HEK293 (cell line): Measurements from ENCODE around the gene PDSS2.

Source experiments
- CTCF ChIA-PET: fragments of 350-600 bp; formaldehyde crosslinking; extraction: SDS; loops from one replicate; lab custom pipeline; 2021; ENCODE audit warnings: antibody characterized with exemption; lab: Yijun Ruan, JAX
- POLR2A ChIA-PET: fragments of 300-600 bp; formaldehyde crosslinking; extraction: SDS; loops from one replicate; lab custom pipeline; 2020; ENCODE audit warnings: antibody characterized with exemption, inconsistent platforms; lab: Yijun Ruan, JAX
- H3K27ac ChIP-seq: fragments of 200-500 bp; sonication (Bioruptor generic); 2 replicates; pipeline ENCODE4 v1.5.1; 2014; ENCODE audit warnings: low read depth, low read length, control low read depth, inconsistent platforms; ENCODE audit errors: extremely low read depth
- H3K36me3 ChIP-seq, 2 experiments: fragments of 200-500 bp in 1 of 2; sonication (Bioruptor generic) in 1 of 2; 1 replicate in 1 of 2; 2 replicates in 1 of 2; pipeline ENCODE4 v1.5.1; 2014 to 2017; ENCODE audit warnings: inconsistent platforms in 2 of 2, low read length in 2 of 2; ENCODE audit not compliant: control insufficient read depth in 2 of 2, insufficient read depth in 1 of 2
- H3K4me1 ChIP-seq: fragments of 200-500 bp; sonication (Bioruptor generic); 2 replicates; pipeline ENCODE4 v1.5.1; 2014; ENCODE audit warnings: mild to moderate bottlenecking, low read length, inconsistent platforms; ENCODE audit not compliant: control insufficient read depth, insufficient read depth
- H3K4me3 ChIP-seq: 2 replicates; pipeline ENCODE4 v1.5.1; 2011; ENCODE audit warnings: low read depth, mild to moderate bottlenecking, control low read depth, low read length, moderate library complexity
- H3K9me3 ChIP-seq: fragments of 200-500 bp; sonication (Bioruptor generic); 2 replicates; pipeline ENCODE4 v1.5.1; 2014; ENCODE audit warnings: low read depth, low read length, inconsistent platforms; ENCODE audit not compliant: control insufficient read depth, insufficient read depth
- BCL11A ChIP-seq: fragments of 450-650 bp; formaldehyde crosslinking; IDR thresholded peaks from 2 replicates; pipeline ENCODE4 v1.5.1; 2016; ENCODE audit warnings: low read depth, missing biosample characterization, missing genetic modification characterization
- BCL11B ChIP-seq: fragments of 450-650 bp; formaldehyde crosslinking; IDR thresholded peaks from 2 replicates; pipeline ENCODE4 v1.5.1; 2016; ENCODE audit warnings: low read depth, missing biosample characterization, missing genetic modification characterization
- GLI4 ChIP-seq: fragments of 450-650 bp; formaldehyde crosslinking; IDR thresholded peaks from 2 replicates; pipeline ENCODE4 v1.5.1; 2016; ENCODE audit warnings: missing biosample characterization, missing genetic modification characterization
- PRDM1 ChIP-seq: fragments of 450-650 bp; formaldehyde crosslinking; IDR thresholded peaks from 2 replicates; pipeline ENCODE4; 2016; ENCODE audit warnings: missing biosample characterization, missing genetic modification characterization
- PRDM2 ChIP-seq: fragments of 450-650 bp; formaldehyde crosslinking; IDR thresholded peaks from 2 replicates; pipeline ENCODE4 v1.5.1; 2016; ENCODE audit warnings: missing biosample characterization, missing genetic modification characterization, borderline replicate concordance
- TRIM28 ChIP-seq: IDR thresholded peaks from 2 replicates; pipeline ENCODE4 v1.6.1; 2011; ENCODE audit warnings: low read length, control low read depth, borderline replicate concordance
- ZBTB17 ChIP-seq: fragments of 450-650 bp; formaldehyde crosslinking; IDR thresholded peaks from 2 replicates; pipeline ENCODE4 v1.5.1; 2016; ENCODE audit warnings: missing biosample characterization, missing genetic modification characterization
- ZNF114 ChIP-seq: fragments of 450-650 bp; formaldehyde crosslinking; IDR thresholded peaks from 2 replicates; pipeline ENCODE4 v1.5.0; 2017; ENCODE audit warnings: missing biosample characterization, missing genetic modification characterization
- ZNF239 ChIP-seq: fragments of 450-650 bp; formaldehyde crosslinking; IDR thresholded peaks from 2 replicates; pipeline ENCODE4 v1.5.1; 2016; ENCODE audit warnings: missing biosample characterization, missing genetic modification characterization
- ZNF280D ChIP-seq: fragments of 450-650 bp; formaldehyde crosslinking; IDR thresholded peaks from 2 replicates; pipeline ENCODE4 v1.5.1; 2016; ENCODE audit warnings: missing biosample characterization, missing genetic modification characterization
- ZNF549 ChIP-seq: fragments of 450-650 bp; IDR thresholded peaks from 2 replicates; pipeline ENCODE4 v1.5.1; 2018; ENCODE audit warnings: missing biosample characterization, missing genetic modification characterization, mild to moderate bottlenecking, inconsistent platforms, moderate library complexity
- ZNF768 ChIP-seq: fragments of 450-650 bp; formaldehyde crosslinking; IDR thresholded peaks from 2 replicates; pipeline ENCODE4 v1.5.1; 2018; ENCODE audit warnings: missing biosample characterization, mild to moderate bottlenecking, missing genetic modification characterization
- ZSCAN16 ChIP-seq: fragments of 450-650 bp; formaldehyde crosslinking; IDR thresholded peaks from 2 replicates; pipeline ENCODE4 v1.5.1; 2016; ENCODE audit warnings: missing biosample characterization, missing genetic modification characterization
- ZSCAN30 ChIP-seq: fragments of 450-650 bp; IDR thresholded peaks from 2 replicates; pipeline ENCODE4 v1.5.1; 2018; ENCODE audit warnings: missing biosample characterization, mild to moderate bottlenecking, missing genetic modification characterization, moderate library complexity
- TF ChIP-seq, protein P1 (sequence below): fragments of 450-650 bp; formaldehyde crosslinking; IDR thresholded peaks from 2 replicates; pipeline ENCODE4 v1.5.1; 2016; ENCODE audit warnings: missing biosample characterization, missing genetic modification characterization
- TF ChIP-seq, protein P2 (sequence below): fragments of 450-650 bp; formaldehyde crosslinking; IDR thresholded peaks from 2 replicates; pipeline ENCODE4 v1.5.1; 2016; ENCODE audit warnings: missing biosample characterization, missing genetic modification characterization
- TF ChIP-seq, protein P3 (sequence below): fragments of 450-650 bp; formaldehyde crosslinking; IDR thresholded peaks from 2 replicates; pipeline ENCODE4 v1.5.1; 2016; ENCODE audit warnings: missing biosample characterization, missing genetic modification characterization

PDSS2 gene

DNA sequence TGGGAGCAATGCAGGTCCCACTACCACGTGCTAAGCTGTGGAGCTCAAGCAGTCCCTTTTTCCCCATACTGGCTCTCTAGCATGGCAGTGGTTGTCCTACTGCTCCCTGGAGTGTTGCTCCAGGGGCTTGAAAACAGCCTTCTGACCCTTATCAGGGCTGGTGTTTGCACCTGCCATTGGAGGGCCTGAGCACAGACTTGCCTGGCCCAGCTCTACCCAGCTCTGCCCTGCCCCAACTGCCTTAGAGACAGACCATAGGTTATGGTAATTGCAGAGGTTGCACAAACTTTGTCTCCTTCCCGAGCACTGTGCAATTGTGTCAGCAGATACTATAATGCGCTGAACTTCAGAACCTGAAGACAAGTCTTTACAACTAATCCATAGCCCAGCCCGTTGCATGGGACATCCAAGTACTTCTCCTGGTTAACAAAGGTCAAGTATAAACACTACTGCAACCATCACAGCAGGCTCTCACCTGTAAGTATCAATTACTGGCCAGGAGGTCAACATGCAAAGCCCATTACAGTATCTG is 58.7 kb downstream of the PDSS2 start (continued):
- TF ChIP-seq ZSCAN16 (tag by site-specific recombination) (no peak), ZNF239 (tag by site-specific recombination) (no peak), ZNF280D (tag by site-specific recombination) (no peak)
- TF ChIP-seq, protein P1, sequence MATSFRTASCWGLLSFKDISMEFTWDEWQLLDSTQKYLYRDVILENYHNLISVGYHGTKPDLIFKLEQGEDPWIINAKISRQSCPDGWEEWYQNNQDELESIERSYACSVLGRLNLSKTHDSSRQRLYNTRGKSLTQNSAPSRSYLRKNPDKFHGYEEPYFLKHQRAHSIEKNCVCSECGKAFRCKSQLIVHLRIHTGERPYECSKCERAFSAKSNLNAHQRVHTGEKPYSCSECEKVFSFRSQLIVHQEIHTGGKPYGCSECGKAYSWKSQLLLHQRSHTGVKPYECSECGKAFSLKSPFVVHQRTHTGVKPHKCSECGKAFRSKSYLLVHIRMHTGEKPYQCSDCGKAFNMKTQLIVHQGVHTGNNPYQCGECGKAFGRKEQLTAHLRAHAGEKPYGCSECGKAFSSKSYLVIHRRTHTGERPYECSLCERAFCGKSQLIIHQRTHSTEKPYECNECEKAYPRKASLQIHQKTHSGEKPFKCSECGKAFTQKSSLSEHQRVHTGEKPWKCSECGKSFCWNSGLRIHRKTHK: no peak

GRCh38 chr6:107399935-107400334 is 59.4 kb downstream of the PDSS2 start:
- Histone ChIP-seq H3K27ac (no peak overlapping the region), H3K9me3 (no peaks in the 10 kb centered on the region), H3K4me1 (no peaks in the 10 kb centered on the region), H3K36me3 (no peaks in the 10 kb centered on the region), H3K4me3 (no peak overlapping the region)
- POLR2A ChIA-PET: interaction anchor here (0.6 kb wide), 1 partner anchor 24 kb away, joined by 6 read pairs; no protein-coding TSS in a partner anchor
- CTCF ChIA-PET: interaction anchor here (0.7 kb wide), 1 partner anchor 286 kb away, joined by 3 read pairs; no protein-coding TSS in a partner anchor
- TF ChIP-seq BCL11B: no peak
- no peak for TF ChIP-seq ZSCAN30
- TF ChIP-seq ZNF114: no peak
- TF ChIP-seq, protein P2, sequence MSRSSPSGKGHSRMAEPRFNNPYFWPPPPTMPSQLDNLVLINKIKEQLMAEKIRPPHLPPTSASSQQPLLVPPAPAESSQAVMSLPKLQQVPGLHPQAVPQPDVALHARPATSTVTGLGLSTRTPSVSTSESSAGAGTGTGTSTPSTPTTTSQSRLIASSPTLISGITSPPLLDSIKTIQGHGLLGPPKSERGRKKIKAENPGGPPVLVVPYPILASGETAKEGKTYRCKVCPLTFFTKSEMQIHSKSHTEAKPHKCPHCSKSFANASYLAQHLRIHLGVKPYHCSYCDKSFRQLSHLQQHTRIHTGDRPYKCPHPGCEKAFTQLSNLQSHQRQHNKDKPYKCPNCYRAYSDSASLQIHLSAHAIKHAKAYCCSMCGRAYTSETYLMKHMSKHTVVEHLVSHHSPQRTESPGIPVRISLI (tag by site-specific recombination): no peak
- TF ChIP-seq ZBTB17 (tag by site-specific recombination): no peak
- TF ChIP-seq GLI4 (tag by site-specific recombination): no peak
- TF ChIP-seq ZNF549 (tag by site-specific recombination): no peak
- no peak for TF ChIP-seq BCL11A
- no peak for TF ChIP-seq TRIM28
- TF ChIP-seq, protein P3, sequence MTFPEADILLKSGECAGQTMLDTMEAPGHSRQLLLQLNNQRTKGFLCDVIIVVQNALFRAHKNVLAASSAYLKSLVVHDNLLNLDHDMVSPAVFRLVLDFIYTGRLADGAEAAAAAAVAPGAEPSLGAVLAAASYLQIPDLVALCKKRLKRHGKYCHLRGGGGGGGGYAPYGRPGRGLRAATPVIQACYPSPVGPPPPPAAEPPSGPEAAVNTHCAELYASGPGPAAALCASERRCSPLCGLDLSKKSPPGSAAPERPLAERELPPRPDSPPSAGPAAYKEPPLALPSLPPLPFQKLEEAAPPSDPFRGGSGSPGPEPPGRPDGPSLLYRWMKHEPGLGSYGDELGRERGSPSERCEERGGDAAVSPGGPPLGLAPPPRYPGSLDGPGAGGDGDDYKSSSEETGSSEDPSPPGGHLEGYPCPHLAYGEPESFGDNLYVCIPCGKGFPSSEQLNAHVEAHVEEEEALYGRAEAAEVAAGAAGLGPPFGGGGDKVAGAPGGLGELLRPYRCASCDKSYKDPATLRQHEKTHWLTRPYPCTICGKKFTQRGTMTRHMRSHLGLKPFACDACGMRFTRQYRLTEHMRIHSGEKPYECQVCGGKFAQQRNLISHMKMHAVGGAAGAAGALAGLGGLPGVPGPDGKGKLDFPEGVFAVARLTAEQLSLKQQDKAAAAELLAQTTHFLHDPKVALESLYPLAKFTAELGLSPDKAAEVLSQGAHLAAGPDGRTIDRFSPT (tag by site-specific recombination): no peak
- no peak for TF ChIP-seq ZNF768 (tag by site-specific recombination)
- TF ChIP-seq PRDM2 (tag by site-specific recombination): no peak
- TF ChIP-seq PRDM1 (tag by site-specific recombination): no peak
